ENCODE results near the gene HAPLN2.

The HAPLN2 gene

DNA sequence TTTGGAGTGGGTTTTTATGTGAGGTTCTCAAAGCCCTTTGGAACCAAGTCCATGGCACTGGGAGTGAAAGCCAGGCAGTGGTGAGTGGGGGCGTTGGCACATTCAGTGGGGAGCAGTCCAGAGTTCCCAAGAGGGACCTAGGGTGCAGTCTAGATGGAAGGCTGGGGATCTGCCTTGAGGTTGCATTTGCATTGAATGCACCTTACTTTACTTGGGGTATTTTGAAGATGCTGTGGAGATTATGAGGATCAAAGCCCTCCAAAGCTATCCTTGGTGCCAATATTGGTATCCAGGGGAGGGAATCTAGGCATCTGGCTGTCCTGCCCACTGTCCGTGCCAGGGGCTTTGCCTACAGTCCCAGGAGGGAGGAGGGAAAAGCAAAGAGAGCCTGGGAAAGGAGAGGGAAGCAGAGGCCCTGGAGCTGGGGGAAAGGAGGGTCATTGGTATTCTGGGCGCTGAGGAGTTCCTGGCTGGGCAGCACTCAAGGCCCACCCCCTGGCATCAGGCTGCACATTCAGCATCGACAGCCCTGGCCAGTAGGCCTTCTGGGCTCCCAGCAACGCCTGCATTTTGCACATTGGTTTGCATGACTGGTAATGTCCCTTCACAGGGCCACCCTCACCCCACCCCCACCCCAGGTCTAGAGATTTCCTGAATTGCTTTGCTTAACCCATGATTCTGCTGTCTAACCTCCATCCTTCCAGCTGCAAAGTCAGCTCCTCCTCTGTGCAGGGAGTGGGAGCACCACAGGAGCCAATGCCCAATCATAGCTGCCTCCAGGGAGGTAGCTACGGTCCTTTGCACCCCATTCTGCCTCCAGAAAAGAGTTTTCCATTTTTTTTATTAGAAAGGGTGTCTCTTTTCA, 21.9 kb downstream of the HAPLN2 start:
- no peak overlapping the region for H3K4me3 ChIP-seq (ENCODE audit: low read length)
- no peak for DNase-seq (ENCODE audit: low read depth, low spot score)

DNA sequence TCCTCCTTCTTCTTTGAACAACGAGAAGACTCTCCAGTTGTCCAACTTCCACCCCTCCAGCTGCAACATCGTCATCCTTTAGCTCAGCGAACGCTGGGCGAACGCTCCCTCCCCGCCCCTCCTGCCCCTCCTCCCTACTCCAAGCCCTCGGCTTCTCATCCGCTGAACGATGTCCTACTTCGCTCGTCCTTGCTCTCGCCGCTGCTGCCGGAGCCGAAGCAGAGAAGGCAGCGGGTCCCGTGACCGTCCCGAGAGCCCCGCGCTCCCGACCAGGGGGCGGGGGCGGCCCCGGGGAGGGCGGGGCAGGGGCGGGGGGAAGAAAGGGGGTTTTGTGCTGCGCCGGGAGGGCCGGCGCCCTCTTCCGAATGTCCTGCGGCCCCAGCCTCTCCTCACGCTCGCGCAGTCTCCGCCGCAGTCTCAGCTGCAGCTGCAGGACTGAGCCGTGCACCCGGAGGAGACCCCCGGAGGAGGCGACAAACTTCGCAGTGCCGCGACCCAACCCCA, 22.6 kb downstream of the HAPLN2 start, which contains the start of gene BCAN:
Gene BCAN (plus strand): TSS at position 357 of the 504 bp plus-strand sequence. CDS start 3,938 bp downstream, outside the sequence.
- H3K4me3 ChIP-seq (ENCODE audit: low read length), result no peak within 1 kb of the TSS
- no peak for DNase-seq (ENCODE audit: low read depth, low spot score)

GRCh38 chr1:156642265-156643048, 23.2 kb downstream of the HAPLN2 start:
- DNase-seq (ENCODE audit: low read depth, low spot score), result no peak
- H3K4me3 ChIP-seq (ENCODE audit: low read length), result no peak overlapping the region

- no peak for DNase-seq (ENCODE audit: low read depth, low spot score)
- H3K4me3 ChIP-seq (ENCODE audit: low read length), result no peak overlapping the region
Observed at GRCh38 chr1:156643049-156643777, 24.0 kb downstream of the HAPLN2 start.

- peak; percentile 82 for DNase-seq (ENCODE audit: low read depth, low spot score)
- H3K4me3 ChIP-seq (ENCODE audit: low read length), result no peak overlapping the region
Observed at GRCh38 chr1:156643778-156644092, 24.5 kb downstream of the HAPLN2 start.

GRCh38 chr1:156644146-156644545, 24.9 kb downstream of the HAPLN2 start:
- no peak overlapping the region for H3K4me3 ChIP-seq (ENCODE audit: low read length)

DNA sequence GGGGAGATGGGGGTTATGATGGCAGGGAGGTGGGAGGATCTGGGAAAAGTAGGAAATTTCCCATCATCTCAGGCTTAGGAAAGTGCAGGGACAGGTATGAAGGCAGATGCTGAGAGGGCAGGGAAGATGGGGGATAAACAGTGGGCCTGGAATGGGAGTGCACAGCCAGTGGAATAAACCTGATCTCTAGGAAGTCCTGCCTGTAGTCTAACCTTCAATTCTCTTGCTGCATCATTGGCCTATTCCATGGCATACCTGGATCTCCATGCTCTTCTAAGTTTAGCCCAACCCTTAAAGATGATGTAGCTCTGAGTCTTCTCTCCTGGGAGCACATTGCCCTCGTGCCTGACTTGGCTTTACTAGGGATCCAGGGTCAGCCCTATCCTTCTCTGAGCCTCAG, 25.4 kb downstream of the HAPLN2 start:
- DNase-seq (ENCODE audit: low read depth, low spot score), result no peak
- no peak overlapping the region for H3K4me3 ChIP-seq (ENCODE audit: low read length)

More at GRCh38 chr1:156644146-156644545, 24.9 kb downstream of the HAPLN2 start:
- DNase-seq (ENCODE audit: low read depth, low spot score), result no peak

- DNase-seq (ENCODE audit: low read depth, low spot score), result no peak
- H3K4me3 ChIP-seq (ENCODE audit: low read length), result no peak overlapping the region
Observed at GRCh38 chr1:156645056-156645455, 25.8 kb downstream of the HAPLN2 start.

- DNase-seq (ENCODE audit: low read depth, low spot score), result no peak
- no peak overlapping the region for H3K4me3 ChIP-seq (ENCODE audit: low read length)
Observed at GRCh38 chr1:156645666-156646065, 26.5 kb downstream of the HAPLN2 start.

DNA sequence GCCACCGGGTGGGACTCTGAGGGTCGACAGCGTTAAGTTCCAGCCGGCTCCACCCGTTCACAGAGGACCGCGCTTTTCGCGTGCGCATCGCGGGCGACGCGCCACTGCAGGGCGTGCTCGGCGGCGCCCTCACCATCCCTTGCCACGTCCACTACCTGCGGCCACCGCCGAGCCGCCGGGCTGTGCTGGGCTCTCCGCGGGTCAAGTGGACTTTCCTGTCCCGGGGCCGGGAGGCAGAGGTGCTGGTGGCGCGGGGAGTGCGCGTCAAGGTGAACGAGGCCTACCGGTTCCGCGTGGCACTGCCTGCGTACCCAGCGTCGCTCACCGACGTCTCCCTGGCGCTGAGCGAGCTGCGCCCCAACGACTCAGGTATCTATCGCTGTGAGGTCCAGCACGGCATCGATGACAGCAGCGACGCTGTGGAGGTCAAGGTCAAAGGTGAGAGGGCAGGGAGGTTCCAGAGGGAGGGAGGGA, 27.6 kb downstream of the HAPLN2 start:
- DNase-seq (ENCODE audit: low read depth, low spot score), result no peak
- no peak overlapping the region for H3K4me3 ChIP-seq (ENCODE audit: low read length)

- no peak for DNase-seq (ENCODE audit: low read depth, low spot score)
- no peak overlapping the region for H3K4me3 ChIP-seq (ENCODE audit: low read length)
Observed at GRCh38 chr1:156647351-156647750, 28.1 kb downstream of the HAPLN2 start.

DNA sequence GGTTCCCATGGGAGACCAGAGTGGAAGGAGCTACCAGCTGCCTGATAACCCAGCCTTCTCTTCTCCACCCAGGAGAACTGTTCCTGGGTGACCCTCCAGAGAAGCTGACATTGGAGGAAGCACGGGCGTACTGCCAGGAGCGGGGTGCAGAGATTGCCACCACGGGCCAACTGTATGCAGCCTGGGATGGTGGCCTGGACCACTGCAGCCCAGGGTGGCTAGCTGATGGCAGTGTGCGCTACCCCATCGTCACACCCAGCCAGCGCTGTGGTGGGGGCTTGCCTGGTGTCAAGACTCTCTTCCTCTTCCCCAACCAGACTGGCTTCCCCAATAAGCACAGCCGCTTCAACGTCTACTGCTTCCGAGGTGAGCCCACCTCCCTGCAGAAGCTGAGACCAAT, 29.3 kb downstream of the HAPLN2 start:
- H3K4me3 ChIP-seq (ENCODE audit: low read length), result no peak overlapping the region
- no peak for DNase-seq (ENCODE audit: low read depth, low spot score)

GRCh38 chr1:156648951-156649350, 29.7 kb downstream of the HAPLN2 start:
- no peak for DNase-seq (ENCODE audit: low read depth, low spot score)

GRCh38 chr1:156652131-156652991, 33.1 kb downstream of the HAPLN2 start:
- no peak overlapping the region for H3K4me3 ChIP-seq (ENCODE audit: low read length)
- DNase-seq (ENCODE audit: low read depth, low spot score), result no peak

More at GRCh38 chr1:156648951-156649350, 29.7 kb downstream of the HAPLN2 start:
- no peak overlapping the region for H3K4me3 ChIP-seq (ENCODE audit: low read length)

- no peak overlapping the region for H3K4me3 ChIP-seq (ENCODE audit: low read length)
- DNase-seq (ENCODE audit: low read depth, low spot score), result no peak
Observed at GRCh38 chr1:156652992-156653355, 33.8 kb downstream of the HAPLN2 start.

GRCh38 chr1:156654700-156655099, 35.5 kb downstream of the HAPLN2 start:
- H3K4me3 ChIP-seq (ENCODE audit: low read length), result no peak overlapping the region
- DNase-seq (ENCODE audit: low read depth, low spot score), result no peak

GRCh38 chr1:156655151-156655903, 36.1 kb downstream of the HAPLN2 start:
- no peak for DNase-seq (ENCODE audit: low read depth, low spot score)
- H3K4me3 ChIP-seq (ENCODE audit: low read length), result no peak overlapping the region

All from Jurkat, Clone E6-1 (cell line).